Suprapubic skin (tissue), 4 donors: ENCODE data around the gene ITGA8. TPM values are rescaled to one million over a fixed set of nuclear protein-coding genes. Genes with fewer than 3 reads are reported as not detected.

Experiments
- DNase-seq, 2 donors: peaks; one replicate each; pipeline ENCODE4 v3.0.0-alpha.2; 2019; ENCODE audit warnings: low spot score in 2 of 2
- H3K27ac ChIP-seq: fragments of 200-600 bp; sonication (generic); one replicate; pipeline ENCODE4 v1.5.1; 2019
- H3K27me3 ChIP-seq: fragments of 200-600 bp; sonication (generic); one replicate; pipeline ENCODE4 v1.5.1; 2019
- H3K36me3 ChIP-seq: fragments of 200-600 bp; sonication (generic); one replicate; pipeline ENCODE4 v1.5.1; 2019
- H3K4me1 ChIP-seq: fragments of 200-600 bp; sonication (generic); one replicate; pipeline ENCODE4 v1.5.1; 2019
- H3K4me3 ChIP-seq: fragments of 200-600 bp; sonication (generic); one replicate; pipeline ENCODE4 v1.5.1; 2019; ENCODE audit warnings: mild to moderate bottlenecking
- H3K9me3 ChIP-seq: fragments of 200-600 bp; sonication (generic); one replicate; pipeline ENCODE4 v1.5.1; 2019
- CTCF ChIP-seq, 2 donors: fragments of 200-600 bp in 1 of 2; fragments of 450-650 bp in 1 of 2; sonication (generic) in 1 of 2; IDR thresholded peaks; one replicate each; pipeline ENCODE4 v1.5.1; 2016 to 2019; ENCODE audit warnings: antibody characterized with exemption in 2 of 2, mild to moderate bottlenecking in 1 of 2, moderate library complexity in 1 of 2
- EP300 ChIP-seq: sonication (generic); formaldehyde crosslinking; IDR thresholded peaks from one replicate; pipeline ENCODE4 v1.6.1; 2017; ENCODE audit warnings: antibody characterized with exemption
- POLR2A ChIP-seq, 2 donors: fragments of 450-650 bp; IDR thresholded peaks; one replicate each; pipeline ENCODE4 v1.6.1; 2017; ENCODE audit warnings: antibody characterized with exemption in 2 of 2, mild to moderate bottlenecking in 2 of 2, moderate library complexity in 2 of 2
- POLR2AphosphoS5 ChIP-seq, 3 donors: sonication (generic); formaldehyde crosslinking; IDR thresholded peaks; one replicate each; pipeline ENCODE4 v1.6.1; 2017; ENCODE audit warnings: antibody characterized with exemption in 3 of 3
- WGBS: methylation state at CpG from one replicate; pipeline ENCODE4 v1.1.5; 2018; 5-methylcytosine and 5-hydroxymethylcytosine counted together
- total RNA-seq, 4 donors: library from RNA; depleted of rRNA; stranded (reverse); fragments of >200 nt; gene quantifications; one replicate each; pipeline ENCODE4 v1.1.0, GENCODE V29; 2016

Gene ITGA8
- total RNA-seq, 4 donors from 2014 or later: 1.9 to 4.7 (median 2.5) TPM

- 67% methylated on average over 5 of the region's 5 CpGs for WGBS
- TF ChIP-seq POLR2AphosphoS5 (IDR thresholded peaks at IDR 0.05) (no peak), CTCF (IDR thresholded peaks at IDR 0.05) (no peak), POLR2A (IDR thresholded peaks at IDR 0.05) (no peak)
Measured at GRCh38 chr10:15661574-15661973, 58.1 kb downstream of the ITGA8 start.

GRCh38 chr10:15660990-15661389, 58.7 kb downstream of the ITGA8 start:
- Histone ChIP-seq H3K27me3 (no peaks in the 10 kb centered on the region), H3K27ac (no peak overlapping the region), H3K4me3 (no peak overlapping the region), H3K4me1 (no peaks in the 10 kb centered on the region), H3K36me3 (no peaks in the 10 kb centered on the region), H3K9me3 (no peaks in the 10 kb centered on the region)
- TF ChIP-seq POLR2AphosphoS5 (IDR thresholded peaks at IDR 0.05): no peak
- no peak for TF ChIP-seq EP300
- no peak for TF ChIP-seq POLR2A (IDR thresholded peaks at IDR 0.05)
- TF ChIP-seq CTCF (IDR thresholded peaks at IDR 0.05): no peak
- no peak for DNase-seq
- 50% methylated on average over 5 of the region's 5 CpGs for WGBS

More at GRCh38 chr10:15661574-15661973, 58.1 kb downstream of the ITGA8 start:
- H3K36me3 ChIP-seq: no peaks in the 10 kb centered on the region
- no peaks in the 10 kb centered on the region for H3K9me3 ChIP-seq
- H3K27me3 ChIP-seq: no peaks in the 10 kb centered on the region
- no peaks in the 10 kb centered on the region for H3K4me1 ChIP-seq
- no peak overlapping the region for H3K4me3 ChIP-seq
- H3K27ac ChIP-seq: no peak overlapping the region
- DNase-seq: no peak

GRCh38 chr10:15658069-15658702, 61.5 kb downstream of the ITGA8 start:
- Histone ChIP-seq H3K36me3 (no peaks in the 10 kb centered on the region), H3K4me3 (no peak overlapping the region), H3K27ac (no peak overlapping the region), H3K4me1 (no peaks in the 10 kb centered on the region), H3K9me3 (no peaks in the 10 kb centered on the region), H3K27me3 (no peaks in the 10 kb centered on the region)
- no peak for DNase-seq
- WGBS: 69% methylated on average over 5 of the region's 5 CpGs
- no peak for TF ChIP-seq POLR2AphosphoS5 (IDR thresholded peaks at IDR 0.05)
- TF ChIP-seq CTCF (IDR thresholded peaks at IDR 0.05): no peak
- TF ChIP-seq POLR2A (IDR thresholded peaks at IDR 0.05): no peak
- TF ChIP-seq EP300: no peak

- no peak overlapping the region for H3K4me3 ChIP-seq
- H3K9me3 ChIP-seq: no peaks in the 10 kb centered on the region
- no peak for DNase-seq
- WGBS: 87% methylated on average over 4 of the region's 4 CpGs
- H3K36me3 ChIP-seq: no peaks in the 10 kb centered on the region
- no peak for TF ChIP-seq POLR2A (IDR thresholded peaks at IDR 0.05)
- TF ChIP-seq POLR2AphosphoS5 (IDR thresholded peaks at IDR 0.05): no peak
- no peak for TF ChIP-seq CTCF (IDR thresholded peaks at IDR 0.05)
- TF ChIP-seq EP300: no peak
- no peak overlapping the region for H3K27ac ChIP-seq
- H3K27me3 ChIP-seq: no peaks in the 10 kb centered on the region
- no peaks in the 10 kb centered on the region for H3K4me1 ChIP-seq
Measured at GRCh38 chr10:15652757-15653156, 67.0 kb downstream of the ITGA8 start.

GRCh38 chr10:15652117-15652516, 67.6 kb downstream of the ITGA8 start:
- WGBS: 66% methylated on average over 7 of the region's 7 CpGs
- Histone ChIP-seq H3K4me1 (no peaks in the 10 kb centered on the region), H3K27ac (no peak overlapping the region), H3K9me3 (no peaks in the 10 kb centered on the region), H3K4me3 (no peak overlapping the region), H3K36me3 (no peaks in the 10 kb centered on the region), H3K27me3 (no peaks in the 10 kb centered on the region)
- TF ChIP-seq CTCF (IDR thresholded peaks at IDR 0.05) (no peak), POLR2AphosphoS5 (IDR thresholded peaks at IDR 0.05) (no peak), POLR2A (IDR thresholded peaks at IDR 0.05) (no peak), EP300 (no peak)
- DNase-seq: no peak
